Lung (tissue), 12 donors: ENCODE measurements around the gene CBARP. TPM values are rescaled to one million over a fixed set of nuclear protein-coding genes. Genes with fewer than 3 reads are reported as not detected.

Source experiments
- ATAC-seq: fragments of 200-7000 bp; cut with Tn5 transposase; one replicate; pipeline ENCODE4 v1.9.1; 2020; ENCODE audit warnings: moderate number of reproducible peaks; ENCODE audit not compliant: insufficient read depth, low FRiP score
- DNase-seq, 3 donors: peaks; one replicate each; pipeline ENCODE4 v3.0.0-alpha.2; 2013 to 2017
- H3K27ac ChIP-seq, 2 donors: one replicate each; pipeline ENCODE4 v1.5.1; 2013; ENCODE audit warnings: mild to moderate bottlenecking in 2 of 2, moderate library complexity in 2 of 2, control low read depth in 1 of 2, inconsistent platforms in 1 of 2, low read depth in 1 of 2, low read length in 1 of 2
- H3K27me3 ChIP-seq, 3 donors: one replicate each; pipeline ENCODE4 v1.5.1; 2013; ENCODE audit warnings: low read length in 2 of 3; ENCODE audit not compliant: control insufficient read depth in 3 of 3, insufficient read depth in 3 of 3
- H3K36me3 ChIP-seq, 4 donors: one replicate each; pipeline ENCODE4 v1.5.1; 2013; ENCODE audit warnings: low read length in 4 of 4, mild to moderate bottlenecking in 1 of 4, moderate library complexity in 1 of 4; ENCODE audit not compliant: control insufficient read depth in 4 of 4, insufficient read depth in 4 of 4
- H3K4me1 ChIP-seq, 5 donors: one replicate each; pipeline ENCODE4 v1.5.1; 2013; ENCODE audit warnings: low read length in 5 of 5, mild to moderate bottlenecking in 2 of 5, moderate library complexity in 1 of 5; ENCODE audit not compliant: control insufficient read depth in 5 of 5, insufficient read depth in 5 of 5
- H3K4me3 ChIP-seq: one replicate; pipeline ENCODE4 v1.5.1; 2013; ENCODE audit warnings: mild to moderate bottlenecking, control low read depth, moderate library complexity
- H3K9ac ChIP-seq, 2 donors: one replicate each; pipeline ENCODE4 v1.5.1; 2013; ENCODE audit warnings: low read length in 2 of 2, control low read depth in 1 of 2; ENCODE audit not compliant: insufficient read depth in 1 of 2
- H3K9me3 ChIP-seq, 4 donors: one replicate each; pipeline ENCODE4 v1.5.1; 2013; ENCODE audit warnings: low read length in 3 of 4, mild to moderate bottlenecking in 1 of 4, moderate library complexity in 1 of 4; ENCODE audit not compliant: control insufficient read depth in 4 of 4, insufficient read depth in 3 of 4
- WGBS, 2 donors: extraction: QIAGEN DNeasy Blood & Tissue Kit; methylation state at CpG; one replicate each; pipeline ENCODE4 v1.1.7; 2013; 5-methylcytosine and 5-hydroxymethylcytosine counted together
- polyA plus RNA-seq, 2 donors: library from polyadenylated mRNA; stranded (reverse); fragments of 200-250 nt; gene quantifications; one replicate each; pipeline ENCODE4 v1.2.1, GENCODE V29; 2013
- total RNA-seq, 2 donors: library from RNA; depleted of rRNA in 1 of 2; stranded (reverse); fragments of >200 nt in 1 of 2; gene quantifications; one replicate each; pipeline ENCODE4 v1.2.1, GENCODE V29; 2014 to 2021
- TF ChIP-seq, protein P1 (sequence below): IDR thresholded peaks from 2 replicates; pipeline ENCODE4 v1.5.1; 2012; ENCODE audit warnings: mild to moderate bottlenecking; ENCODE audit errors: control extremely low read depth, extremely low read depth
- donor health status: control.
- donor health status: control.
- donor health status: Bipolar disorder and iron deficiency.
- donor health status: healthy.
- donor health status: DM: yes; HTN: yes; CAD: no.

Gene CBARP
- total and polyA plus RNA-seq, 4 donors: 0.23 to 0.83 (median 0.59) TPM

DNA sequence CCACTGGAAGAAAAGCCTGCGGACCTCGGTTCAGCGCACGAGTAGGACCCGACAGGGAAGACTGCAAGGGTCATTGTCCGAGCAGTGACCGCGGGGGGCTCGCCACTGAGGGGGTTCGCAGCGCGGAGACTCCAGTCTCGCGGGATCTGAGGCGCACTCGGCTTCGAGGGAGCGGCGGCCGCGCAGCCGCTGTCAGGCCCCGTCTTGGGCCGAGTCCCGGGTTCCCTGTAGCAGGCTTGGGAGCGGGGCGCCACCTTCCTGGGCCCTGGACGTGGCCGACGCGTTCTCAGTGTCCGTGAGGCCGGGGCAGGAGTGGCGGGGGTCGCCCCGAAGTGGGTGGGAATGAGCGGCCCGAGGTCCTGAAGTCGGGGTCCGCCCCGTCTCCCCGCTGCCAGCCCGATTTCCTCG lies 37.1 kb upstream of the CBARP start:
- WGBS, 2 donors: 36 to 45% methylated on average over 39 to 44 of the region's 44 CpGs
- TF ChIP-seq, protein P1, sequence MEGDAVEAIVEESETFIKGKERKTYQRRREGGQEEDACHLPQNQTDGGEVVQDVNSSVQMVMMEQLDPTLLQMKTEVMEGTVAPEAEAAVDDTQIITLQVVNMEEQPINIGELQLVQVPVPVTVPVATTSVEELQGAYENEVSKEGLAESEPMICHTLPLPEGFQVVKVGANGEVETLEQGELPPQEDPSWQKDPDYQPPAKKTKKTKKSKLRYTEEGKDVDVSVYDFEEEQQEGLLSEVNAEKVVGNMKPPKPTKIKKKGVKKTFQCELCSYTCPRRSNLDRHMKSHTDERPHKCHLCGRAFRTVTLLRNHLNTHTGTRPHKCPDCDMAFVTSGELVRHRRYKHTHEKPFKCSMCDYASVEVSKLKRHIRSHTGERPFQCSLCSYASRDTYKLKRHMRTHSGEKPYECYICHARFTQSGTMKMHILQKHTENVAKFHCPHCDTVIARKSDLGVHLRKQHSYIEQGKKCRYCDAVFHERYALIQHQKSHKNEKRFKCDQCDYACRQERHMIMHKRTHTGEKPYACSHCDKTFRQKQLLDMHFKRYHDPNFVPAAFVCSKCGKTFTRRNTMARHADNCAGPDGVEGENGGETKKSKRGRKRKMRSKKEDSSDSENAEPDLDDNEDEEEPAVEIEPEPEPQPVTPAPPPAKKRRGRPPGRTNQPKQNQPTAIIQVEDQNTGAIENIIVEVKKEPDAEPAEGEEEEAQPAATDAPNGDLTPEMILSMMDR: no peak
- Histone ChIP-seq H3K27me3 (no peaks in the 10 kb centered on the region), H3K4me3 (peak overlapping the region; percentile 51), H3K9me3 (no peaks in the 10 kb centered on the region), H3K36me3 (peaks cover 13 to 52% (median 43%) of the 10 kb centered on the region in 4 donors), H3K9ac (no peak overlapping the region), H3K27ac (peak overlapping the region; percentile 87 to 100), H3K4me1 (peaks cover 11 to 40% (median 28%) of the 10 kb centered on the region in 5 donors)
- DNase-seq (no peak), ATAC-seq (no peak)

DNA sequence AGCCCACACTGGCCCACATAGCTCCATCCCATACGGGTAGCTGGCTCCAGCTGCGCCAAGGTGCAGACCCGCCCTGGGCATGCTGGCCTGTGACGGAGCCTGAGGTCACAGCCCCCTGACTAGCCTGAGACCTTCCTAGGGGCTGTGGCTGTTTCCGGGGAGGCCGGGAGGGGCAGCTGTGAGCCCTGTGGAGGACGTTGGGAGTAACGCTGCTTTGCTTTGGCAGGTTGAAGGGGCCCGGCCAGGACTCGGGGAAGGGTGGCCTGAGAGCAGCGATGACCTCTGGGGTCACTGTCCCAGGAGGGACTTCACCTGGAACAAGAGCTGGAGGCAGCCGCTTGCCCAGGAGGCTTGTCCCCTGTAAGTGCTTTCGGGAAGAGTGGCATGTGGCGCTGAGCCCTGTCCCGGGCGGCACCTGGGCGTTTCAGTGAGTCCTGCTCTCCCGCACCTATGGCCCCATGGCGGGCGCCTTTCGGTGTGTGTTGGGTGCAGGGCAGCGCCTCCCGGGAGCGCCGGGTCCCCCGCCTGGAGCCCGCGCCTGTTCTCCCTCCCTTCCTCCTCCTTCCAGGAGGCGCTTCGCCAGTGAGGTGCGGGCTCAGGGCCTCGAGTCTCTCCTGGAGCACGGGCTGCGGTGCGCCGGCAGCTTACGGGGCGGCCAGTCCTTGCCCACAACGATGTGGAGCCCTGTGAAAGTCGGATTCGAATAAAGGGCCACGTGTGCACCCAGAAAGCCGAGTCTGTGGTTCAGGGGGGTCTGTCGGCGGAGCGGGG lies 36.5 kb upstream of the CBARP start:
- peaks cover 13 to 52% (median 43%) of the 10 kb centered on the region in 4 donors for H3K36me3 ChIP-seq
- ATAC-seq: no peak
- no peak overlapping the region for H3K9ac ChIP-seq
- no peaks in the 10 kb centered on the region for H3K27me3 ChIP-seq
- WGBS, 2 donors: 86 to 87% methylated on average over 44 to 46 of the region's 46 CpGs
- no peak overlapping the region for H3K4me3 ChIP-seq
- H3K4me1 ChIP-seq: peaks cover 11 to 39% (median 28%) of the 10 kb centered on the region in 5 donors
- TF ChIP-seq, protein P1: no peak
- H3K27ac ChIP-seq: peak overlapping the region; percentile 87 to 100
- H3K9me3 ChIP-seq: no peaks in the 10 kb centered on the region
- DNase-seq: no peak

DNA sequence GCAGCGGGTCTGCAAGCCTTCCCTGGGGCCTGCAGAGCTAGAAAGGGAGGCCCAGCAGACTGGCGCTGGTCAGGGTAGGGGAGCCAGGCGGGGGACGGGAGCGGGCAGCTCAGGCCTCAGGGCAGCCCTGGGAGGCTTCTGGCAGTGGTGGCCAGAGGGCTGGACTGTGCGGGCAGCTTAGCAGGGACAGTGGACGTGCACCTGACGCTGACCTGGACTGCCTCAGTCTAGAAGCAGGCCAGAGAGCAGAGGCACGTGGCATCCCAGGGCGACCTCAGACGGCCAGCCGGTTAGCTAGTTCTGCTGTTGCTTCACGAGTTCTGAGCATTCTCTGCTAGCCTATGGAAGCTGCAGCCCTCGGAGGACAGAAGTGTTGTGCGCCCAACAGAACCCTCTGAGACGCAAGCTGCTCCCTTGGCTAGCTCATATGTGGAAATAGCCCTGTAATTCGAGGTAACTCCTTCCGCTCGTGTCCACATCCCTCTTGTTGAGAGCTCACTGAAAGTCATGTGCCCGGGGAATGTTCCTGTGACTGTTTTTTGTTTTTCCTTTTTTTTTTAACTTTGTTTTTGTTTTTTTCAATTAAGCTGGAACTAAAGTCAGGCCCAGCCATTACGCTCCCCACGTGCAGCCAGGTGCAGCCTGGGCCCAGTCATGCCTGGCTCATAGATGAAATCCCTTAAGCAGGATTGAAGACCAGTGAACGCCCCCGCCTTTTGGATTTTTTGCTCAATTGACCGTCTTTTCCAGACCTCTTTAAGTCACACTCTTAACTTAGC lies 35.6 kb upstream of the CBARP start:
- peak overlapping the region in 1 of 2 donors; percentile 17 for H3K27ac ChIP-seq
- TF ChIP-seq, protein P1: no peak

More for the DNA sequence above, 35.6 kb upstream of the CBARP start:
- ATAC-seq (no peak), DNase-seq (no peak)
- peaks cover 13 to 48% (median 39%) of the 10 kb centered on the region in 4 donors for H3K36me3 ChIP-seq
- WGBS, 2 donors: 65 to 78% methylated on average over 25 of the region's 25 CpGs
- no peaks in the 10 kb centered on the region for H3K27me3 ChIP-seq
- H3K4me3 ChIP-seq: no peak overlapping the region
- no peak overlapping the region for H3K9ac ChIP-seq
- no peaks in the 10 kb centered on the region for H3K9me3 ChIP-seq
- H3K4me1 ChIP-seq: peaks cover 14 to 44% (median 32%) of the 10 kb centered on the region in 5 donors
